GM12878 (cell line): ENCODE results near the gene SPATA16. TPM values are rescaled to one million over a fixed set of nuclear protein-coding genes. Genes with fewer than 3 reads are reported as not detected.

Source experiments
- ATAC-seq: fragments of 200-7000 bp; cut with Tn5 transposase; 3 replicates; pipeline ENCODE4 v1.9.1; 2020; ENCODE audit warnings: mild to moderate bottlenecking, moderate library complexity
- BruUV-seq: library from RNA; stranded (reverse); fragments of 400-500 nt; replicated peaks from 2 replicates; lab custom pipeline; 2021; lab: Mats Ljungman, UMichigan
- CTCF ChIA-PET: fragments of 300-600 bp; sonication (Branson Sonifier 250); formaldehyde crosslinking; extraction: SDS; loops from one replicate; lab custom pipeline; 2021; ENCODE audit warnings: inconsistent platforms; lab: Yijun Ruan, JAX
- POLR2A ChIA-PET: fragments of 350-600 bp; formaldehyde crosslinking; extraction: SDS; loops from one replicate; lab custom pipeline; 2021; ENCODE audit warnings: inconsistent platforms; lab: Charles Lee
- RAD21 ChIA-PET: fragments of 300-600 bp; sonication (Branson Sonifier 250); formaldehyde crosslinking; loops from one replicate; lab custom pipeline; 2023; ENCODE audit warnings: antibody characterized with exemption; ENCODE audit not compliant: unreplicated experiment; lab: Charles Lee
- SMC1A ChIA-PET: fragments of 300-600 bp; sonication (Branson Sonifier 250); formaldehyde crosslinking; loops from one replicate; lab custom pipeline; 2023; ENCODE audit not compliant: unreplicated experiment, uncharacterized antibody; lab: Charles Lee
- DNase-seq: peaks from one replicate; pipeline ENCODE4 v3.0.0-alpha.2; 2011; ENCODE audit warnings: low read depth, low spot score
- FAIRE-seq: peaks from 3 replicates; lab custom pipeline; 2011; peaks lifted over from hg19 to GRCh38; lab: Jason Lieb, UNC
- H2AFZ ChIP-seq: 2 replicates; pipeline ENCODE4 v1.6.0; 2011; ENCODE audit warnings: low read depth, low read length, control low read depth; ENCODE audit not compliant: control insufficient read depth
- H3K27ac ChIP-seq: 2 replicates; pipeline ENCODE4 v1.5.1; 2011; ENCODE audit warnings: control low read depth; ENCODE audit not compliant: control insufficient read depth, insufficient read depth
- H3K27me3 ChIP-seq, 2 experiments: replicated peaks in 1 of 2; 2 replicates each; pipeline versions ENCODE4 v1.6.0 to v1.6.1; 2011; ENCODE audit warnings: low read length in 1 of 2; ENCODE audit not compliant: control insufficient read depth in 2 of 2, insufficient read depth in 2 of 2
- H3K36me3 ChIP-seq, 2 experiments: 2 replicates each; pipeline ENCODE4 v1.5.1; 2011; ENCODE audit warnings: low read length in 1 of 2; ENCODE audit not compliant: control insufficient read depth in 2 of 2, insufficient read depth in 2 of 2
- H3K4me1 ChIP-seq: 2 replicates; pipeline ENCODE4 v1.6.1; 2011; ENCODE audit warnings: mild to moderate bottlenecking, low read length, moderate library complexity, mixed read lengths; ENCODE audit not compliant: control insufficient read depth, insufficient read depth
- H3K4me2 ChIP-seq: 2 replicates; pipeline ENCODE4 v1.6.0; 2011; ENCODE audit warnings: control low read depth; ENCODE audit not compliant: control insufficient read depth, insufficient read depth
- H3K4me3 ChIP-seq: fragments of 200-600 bp; sonication (generic); 2 replicates; pipeline ENCODE4 v1.5.1; 2016
- H3K79me2 ChIP-seq: 2 replicates; pipeline ENCODE4 v1.6.0; 2011; ENCODE audit warnings: low read length; ENCODE audit not compliant: control insufficient read depth, insufficient read depth
- H3K9ac ChIP-seq: 2 replicates; pipeline ENCODE4 v1.8.0; 2011; ENCODE audit warnings: low read length, control low read depth, mixed read lengths; ENCODE audit not compliant: control insufficient read depth, insufficient read depth
- H3K9me3 ChIP-seq: replicated peaks from 3 replicates; pipeline ENCODE4 v1.5.1; 2011; ENCODE audit warnings: mild to moderate bottlenecking, low read length; ENCODE audit not compliant: control insufficient read depth, insufficient read depth
- H4K20me1 ChIP-seq: 2 replicates; pipeline ENCODE4 v1.6.0; 2011; ENCODE audit not compliant: control insufficient read depth, insufficient read depth
- EED ChIP-seq: sonication (generic); IDR thresholded peaks from 2 replicates; pipeline ENCODE4 v1.6.1; 2016; ENCODE audit warnings: antibody characterized with exemption, low read depth
- FOXK2 ChIP-seq: fragments of 450-650 bp; IDR thresholded peaks from 2 replicates; pipeline ENCODE4 v1.6.1; 2017; ENCODE audit warnings: mild to moderate bottlenecking, moderate library complexity
- FOXM1 ChIP-seq: IDR thresholded peaks from 2 replicates; pipeline ENCODE4 v1.6.1; 2012; ENCODE audit warnings: low read depth, mild to moderate bottlenecking, inconsistent platforms, low read length, moderate library complexity
- GATAD2B ChIP-seq: fragments of 450-650 bp; conservative IDR thresholded peaks from 2 replicates; pipeline ENCODE4 v1.6.1; 2017; ENCODE audit warnings: low read depth, mild to moderate bottlenecking, moderate library complexity
- IRF4 ChIP-seq: IDR thresholded peaks from 2 replicates; pipeline ENCODE4 v1.6.1; 2011; ENCODE audit warnings: low read depth, low read length
- MLLT1 ChIP-seq: fragments of 450-650 bp; IDR thresholded peaks from 2 replicates; pipeline ENCODE4 v1.6.1; 2016; ENCODE audit warnings: mild to moderate bottlenecking
- MXI1 ChIP-seq: fragments of 150-350 bp; IDR thresholded peaks from 2 replicates; pipeline ENCODE4 v1.6.1; 2011; ENCODE audit warnings: low read depth, mild to moderate bottlenecking, inconsistent platforms, low read length, improper control_type of control experiment
- NKRF ChIP-seq: fragments of 450-650 bp; conservative IDR thresholded peaks from 2 replicates; pipeline ENCODE4 v1.6.1; 2017; ENCODE audit warnings: mild to moderate bottlenecking, moderate library complexity
- RAD51 ChIP-seq: fragments of 450-650 bp; IDR thresholded peaks from 2 replicates; pipeline ENCODE4 v1.6.1; 2016; ENCODE audit warnings: moderate library complexity, mild to moderate bottlenecking, inconsistent platforms
- ZNF207 ChIP-seq: fragments of 450-650 bp; IDR thresholded peaks from 2 replicates; pipeline ENCODE4 v1.6.1; 2014; ENCODE audit warnings: antibody characterized with exemption, mild to moderate bottlenecking, borderline replicate concordance
- WGBS: methylation state at CpG from one replicate; pipeline ENCODE4 v1.1.6; 2016; ENCODE audit warnings: low lambda C conversion rate; ENCODE audit not compliant: insufficient replicate concordance, insufficient coverage; ENCODE audit errors: missing lambda C conversion rate; 5-methylcytosine and 5-hydroxymethylcytosine counted together
- in situ Hi-C: fragments of 300-500 bp; cut with MboI; formaldehyde crosslinking; loops from 9 replicates; pipeline ENCODE4 v1.14.3; 2018; ENCODE audit warnings: mixed read lengths
- intact Hi-C: fragments of 100-400 bp; cut with micrococcal nuclease; formaldehyde crosslinking; loops from one replicate; pipeline ENCODE4 v1.14.2; 2022; ENCODE audit not compliant: unreplicated experiment
- polyA plus RNA-seq, 11 experiments: library from polyadenylated mRNA; depleted of rRNA in 4 of 11; unstranded in 6 of 11; stranded (reverse) in 5 of 11; fragments of >200 nt; fragmentation: Nextera tagmentation in 4 of 11; fragmentation: Illumina TruSeq in 1 of 11; extraction: Ambion mirVana in 4 of 11; extraction: Trizol in 1 of 11; gene quantifications; 1 replicate in 1 of 11; 2 replicates in 10 of 11; pipeline versions ENCODE4 v1.2.1 to v1.2.3, GENCODE V29; 2011 to 2016; ENCODE audit warnings: inconsistent platforms in 2 of 11, missing spikeins in 2 of 11, low read depth in 1 of 11
- total RNA-seq, 4 experiments: library from RNA; depleted of rRNA in 3 of 4; stranded (reverse); fragments of >200 nt in 3 of 4; fragmentation: Illumina TruSeq in 1 of 4; extraction: Trizol in 1 of 4; gene quantifications; 2 replicates each; pipeline versions ENCODE4 v1.2.1 to v1.2.3, GENCODE V29; 2013 to 2021

SPATA16 gene
- total and polyA plus RNA-seq, 10 of the 15 experiments (the other 5 are each of a cell fraction or from before 2014, with no cell fraction given), result 0.04 TPM; not detected in 9

- POLR2A ChIA-PET, result no interaction called here
- CTCF ChIA-PET, result no interaction called here
Measured at GRCh38 chr3:172844428-172844827, 296.6 kb downstream of the SPATA16 start.

More at GRCh38 chr3:172844428-172844827, 296.6 kb downstream of the SPATA16 start:
- ChIA-PET RAD21 (no interaction called here), SMC1A (interaction anchor here (1.5 kb wide), 1 partner anchor 8 kb away, joined by 6 read pairs; no protein-coding TSS in a partner anchor)
- H3K9me3 ChIP-seq, result no peaks in the 10 kb centered on the region
- H3K27ac ChIP-seq, result no peak overlapping the region
- in situ Hi-C loops, result no loop called here
- no peaks in the 10 kb centered on the region for H3K4me1 ChIP-seq
- no peak for TF ChIP-seq GATAD2B
- TF ChIP-seq MLLT1, result no peak
- TF ChIP-seq EED, result no peak
- no peak for TF ChIP-seq FOXM1
- TF ChIP-seq NKRF, result no peak
- TF ChIP-seq ZNF207, result no peak
- TF ChIP-seq FOXK2, result no peak
- no peak for TF ChIP-seq RAD51
- TF ChIP-seq MXI1, result no peak
- no peak for TF ChIP-seq IRF4
- H2AFZ ChIP-seq, result no peak overlapping the region
- BruUV-seq, result no TSS peak
- H3K36me3 ChIP-seq, result no peaks in the 10 kb centered on the region
- H4K20me1 ChIP-seq, result no peaks in the 10 kb centered on the region
- H3K9ac ChIP-seq, result no peak overlapping the region
- 61% methylated on average over 4 of the region's 4 CpGs for WGBS
- H3K27me3 ChIP-seq, result no peaks in the 10 kb centered on the region
- ATAC-seq (no peak), DNase-seq (no peak), FAIRE-seq (no peak)
- no peaks in the 10 kb centered on the region for H3K79me2 ChIP-seq
- intact Hi-C loops, result no loop called here
- H3K4me3 ChIP-seq, result no peak overlapping the region
- H3K4me2 ChIP-seq, result no peak overlapping the region
